ENCODE measurements around the gene LRRC47.

- TF ChIP-seq CTCF (IDR thresholded peaks at IDR 0.05) (no peak), ZFX (IDR thresholded peaks at IDR 0.05; ENCODE audit: borderline replicate concordance) (no peak)
Measured at GRCh38 chr1:3740752-3741151, 55.5 kb downstream of the LRRC47 start.

Measured in 22Rv1 (cell line).